BE2C (cell line): ENCODE data around the gene PTGR3.

ENCODE experiments used
- DNase-seq: peaks from one replicate; pipeline ENCODE4 v3.0.0-alpha.2; 2020
- H3K27me3 ChIP-seq: fragments of 250-450 bp; sonication (Bioruptor Pico); 2 replicates; pipeline ENCODE4 v1.5.1; 2020; ENCODE audit warnings: mild to moderate bottlenecking
- H3K36me3 ChIP-seq: fragments of 250-450 bp; sonication (Bioruptor Pico); 2 replicates; pipeline ENCODE4 v1.5.1; 2020; ENCODE audit warnings: mild to moderate bottlenecking
- H3K4me1 ChIP-seq: fragments of 250-450 bp; sonication (Bioruptor Pico); 2 replicates; pipeline ENCODE4 v1.5.1; 2020
- H3K4me3 ChIP-seq: 2 replicates; pipeline ENCODE4 v1.5.1; 2011; ENCODE audit warnings: low read depth, low read length
- H3K9me3 ChIP-seq: fragments of 250-450 bp; sonication (Bioruptor Pico); 2 replicates; pipeline ENCODE4 v1.5.1; 2020
- TF ChIP-seq, protein P1 (sequence below): IDR thresholded peaks from 2 replicates; pipeline ENCODE4 v1.5.1; 2012; ENCODE audit warnings: mild to moderate bottlenecking, low read depth, low read length

Gene PTGR3

GRCh38 chr18:75226286-75226955 is 17.5 kb upstream of the PTGR3 start:
- peak; percentile 58 for DNase-seq
- H3K27me3 ChIP-seq = no peaks in the 10 kb centered on the region
- H3K36me3 ChIP-seq = no peaks in the 10 kb centered on the region
- H3K4me1 ChIP-seq = no peaks in the 10 kb centered on the region; the same call in 1 of the 2 replicates
- TF ChIP-seq, protein P1, sequence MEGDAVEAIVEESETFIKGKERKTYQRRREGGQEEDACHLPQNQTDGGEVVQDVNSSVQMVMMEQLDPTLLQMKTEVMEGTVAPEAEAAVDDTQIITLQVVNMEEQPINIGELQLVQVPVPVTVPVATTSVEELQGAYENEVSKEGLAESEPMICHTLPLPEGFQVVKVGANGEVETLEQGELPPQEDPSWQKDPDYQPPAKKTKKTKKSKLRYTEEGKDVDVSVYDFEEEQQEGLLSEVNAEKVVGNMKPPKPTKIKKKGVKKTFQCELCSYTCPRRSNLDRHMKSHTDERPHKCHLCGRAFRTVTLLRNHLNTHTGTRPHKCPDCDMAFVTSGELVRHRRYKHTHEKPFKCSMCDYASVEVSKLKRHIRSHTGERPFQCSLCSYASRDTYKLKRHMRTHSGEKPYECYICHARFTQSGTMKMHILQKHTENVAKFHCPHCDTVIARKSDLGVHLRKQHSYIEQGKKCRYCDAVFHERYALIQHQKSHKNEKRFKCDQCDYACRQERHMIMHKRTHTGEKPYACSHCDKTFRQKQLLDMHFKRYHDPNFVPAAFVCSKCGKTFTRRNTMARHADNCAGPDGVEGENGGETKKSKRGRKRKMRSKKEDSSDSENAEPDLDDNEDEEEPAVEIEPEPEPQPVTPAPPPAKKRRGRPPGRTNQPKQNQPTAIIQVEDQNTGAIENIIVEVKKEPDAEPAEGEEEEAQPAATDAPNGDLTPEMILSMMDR = no peak
- no peaks in the 10 kb centered on the region for H3K9me3 ChIP-seq
- H3K4me3 ChIP-seq = no peak overlapping the region

DNA sequence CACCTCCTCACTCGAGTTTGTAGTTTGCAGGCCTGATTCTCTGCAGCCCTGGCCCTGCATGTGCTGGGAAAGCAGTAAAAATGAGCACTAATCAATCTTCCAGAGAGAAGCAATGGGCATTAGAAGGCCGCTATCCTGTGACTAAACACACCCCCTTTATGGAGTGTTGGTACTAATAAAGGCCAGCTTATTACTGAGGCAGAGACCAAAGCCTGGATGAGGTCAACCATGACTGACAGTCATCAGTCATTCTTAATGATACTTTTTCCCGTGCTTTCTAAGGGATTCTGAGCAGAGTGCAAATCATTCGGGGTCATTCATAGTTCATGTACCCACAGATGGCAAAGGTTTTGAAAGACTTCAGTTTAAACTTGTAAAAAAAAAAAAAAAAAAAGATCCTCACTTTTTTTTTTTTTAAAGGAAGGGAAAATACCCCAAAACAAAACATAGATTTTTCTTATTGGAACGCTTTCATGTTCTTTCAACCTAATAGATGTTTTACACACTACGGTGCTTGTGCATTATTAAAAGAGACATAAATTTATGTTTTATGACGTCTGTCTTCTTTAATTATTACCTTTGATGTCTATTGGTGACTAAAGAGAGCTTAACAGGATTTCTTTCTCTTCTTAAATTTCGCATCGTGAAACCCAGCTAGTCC is 14.9 kb upstream of the PTGR3 start:
- DNase-seq = no peak
- Histone ChIP-seq H3K9me3 (no peaks in the 10 kb centered on the region), H3K4me1 (no peaks in the 10 kb centered on the region; the same call in 1 of the 2 replicates), H3K4me3 (no peak overlapping the region), H3K36me3 (no peaks in the 10 kb centered on the region), H3K27me3 (no peaks in the 10 kb centered on the region)
- TF ChIP-seq, protein P1 = no peak

- DNase-seq = no peak
- no peaks in the 10 kb centered on the region for H3K36me3 ChIP-seq
- H3K4me1 ChIP-seq = no peaks in the 10 kb centered on the region; the same call in 1 of the 2 replicates
- H3K4me3 ChIP-seq = no peak overlapping the region
- H3K9me3 ChIP-seq = no peaks in the 10 kb centered on the region
- no peaks in the 10 kb centered on the region for H3K27me3 ChIP-seq
- TF ChIP-seq, protein P1 = no peak
These were observed 13.5 kb upstream of the PTGR3 start for GRCh38 chr18:75222407-75222806.

GRCh38 chr18:75221897-75222296 is 13.0 kb upstream of the PTGR3 start:
- Histone ChIP-seq H3K4me3 (no peak overlapping the region), H3K27me3 (no peaks in the 10 kb centered on the region), H3K9me3 (no peaks in the 10 kb centered on the region), H3K36me3 (no peaks in the 10 kb centered on the region), H3K4me1 (no peaks in the 10 kb centered on the region; the same call in 1 of the 2 replicates)
- TF ChIP-seq, protein P1 = no peak
- no peak for DNase-seq

DNA sequence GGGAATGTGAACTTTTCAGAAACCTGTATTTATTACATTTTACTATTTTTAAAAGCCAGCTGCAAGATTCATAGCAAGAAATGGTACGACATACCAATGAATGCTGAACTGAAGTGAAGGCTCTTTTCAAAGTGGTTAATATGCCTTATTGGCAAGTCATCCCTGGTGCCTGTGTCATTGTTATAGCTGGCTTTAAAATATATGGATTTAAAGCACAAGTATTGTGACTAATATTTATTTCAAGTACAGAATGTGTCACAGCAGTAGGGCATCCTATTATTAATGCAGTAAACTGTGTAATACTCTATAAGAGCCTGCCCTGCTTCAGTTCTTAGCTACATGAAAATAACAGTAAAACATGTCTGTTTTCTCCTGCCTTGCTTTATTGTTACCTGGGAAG is 12.5 kb upstream of the PTGR3 start:
- no peaks in the 10 kb centered on the region for H3K27me3 ChIP-seq
- DNase-seq = no peak
- TF ChIP-seq, protein P1 = no peak
- no peaks in the 10 kb centered on the region for H3K36me3 ChIP-seq
- no peaks in the 10 kb centered on the region for H3K9me3 ChIP-seq
- no peaks in the 10 kb centered on the region for H3K4me1 ChIP-seq
- H3K4me3 ChIP-seq = no peak overlapping the region

DNA sequence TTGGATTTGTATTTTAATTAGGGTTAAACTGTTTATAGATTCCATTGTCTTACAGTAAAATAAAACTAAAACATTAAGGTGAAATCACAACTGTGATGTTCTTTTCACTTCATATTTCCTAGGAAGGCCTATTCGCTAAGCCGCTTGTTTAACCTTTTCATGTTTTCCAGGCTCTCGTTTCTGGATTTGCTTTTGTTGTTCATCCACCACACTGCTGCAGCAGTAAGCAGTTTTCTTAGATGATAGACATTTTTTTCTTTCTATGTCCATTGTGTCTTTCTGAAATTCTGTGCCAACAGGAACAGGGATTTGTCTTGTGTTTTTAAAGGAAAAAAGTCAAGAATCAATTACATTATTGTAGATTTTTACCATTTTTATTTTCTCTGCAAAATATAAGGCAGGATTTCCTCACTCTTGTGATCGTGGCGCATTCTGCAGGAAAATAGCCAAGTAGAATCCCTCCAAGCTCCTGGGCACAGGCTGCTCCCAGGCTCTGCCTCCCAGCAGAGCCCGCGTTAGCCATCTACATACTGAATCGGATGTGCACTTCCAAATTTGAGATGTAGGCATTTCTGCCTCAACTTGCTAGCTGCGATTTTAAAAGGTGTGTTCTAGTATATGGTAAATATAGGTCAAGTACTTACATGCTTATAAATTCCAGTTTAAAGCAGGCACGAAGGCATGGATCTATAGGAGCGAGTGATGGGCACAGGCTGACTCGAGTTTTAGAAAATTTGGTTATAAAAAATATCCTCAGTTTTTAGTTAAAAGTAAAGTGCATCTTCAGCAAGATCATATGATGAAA is 11.8 kb upstream of the PTGR3 start:
- H3K4me1 ChIP-seq = no peaks in the 10 kb centered on the region
- TF ChIP-seq, protein P1 = no peak
- H3K9me3 ChIP-seq = no peaks in the 10 kb centered on the region

More for the DNA sequence above, 11.8 kb upstream of the PTGR3 start:
- Histone ChIP-seq H3K36me3 (no peaks in the 10 kb centered on the region), H3K4me3 (no peak overlapping the region), H3K27me3 (no peaks in the 10 kb centered on the region)
- DNase-seq = no peak
